ENCODE results near the gene HOXA3. TPM values are rescaled to one million over a fixed set of nuclear protein-coding genes. Genes with fewer than 3 reads are reported as not detected.

Gene HOXA3
- total RNA-seq, 1 donor from 2014 or later, result 77.4 TPM

GRCh38 chr7:27164045-27164366 is 11.6 kb upstream of the HOXA3 start:
- H3K27me3 Mint-ChIP-seq, result peaks cover 86% of the 10 kb centered on the region
- peaks cover 4% of the 10 kb centered on the region for H3K4me1 Mint-ChIP-seq (ENCODE audit: low read depth)
- TF ChIP-seq CTCF (IDR thresholded peaks at IDR 0.05; ENCODE audit: unreplicated experiment), result no peak
- H3K4me3 Mint-ChIP-seq (ENCODE audit: low read depth), result no peak overlapping the region
- no peaks in the 10 kb centered on the region for H3K9me3 Mint-ChIP-seq (ENCODE audit: low read depth)
- no peak for DNase-seq (ENCODE audit: low spot score, unreplicated experiment)
- no peaks in the 10 kb centered on the region for H3K36me3 Mint-ChIP-seq (ENCODE audit: insufficient read depth)
- H3K27ac Mint-ChIP-seq, result peak overlapping the region; percentile 19

- no peak overlapping the region for H3K27ac Mint-ChIP-seq
- no peaks in the 10 kb centered on the region for H3K36me3 Mint-ChIP-seq (ENCODE audit: insufficient read depth)
- H3K27me3 Mint-ChIP-seq, result peaks cover 86% of the 10 kb centered on the region
- H3K4me1 Mint-ChIP-seq (ENCODE audit: low read depth), result peaks cover 2% of the 10 kb centered on the region
- no peak overlapping the region for H3K4me3 Mint-ChIP-seq (ENCODE audit: low read depth)
- no peak for DNase-seq (ENCODE audit: low spot score, unreplicated experiment)
- no peaks in the 10 kb centered on the region for H3K9me3 Mint-ChIP-seq (ENCODE audit: low read depth)
- no peak for TF ChIP-seq CTCF (IDR thresholded peaks at IDR 0.05; ENCODE audit: unreplicated experiment)
These were observed 11.1 kb upstream of the HOXA3 start for GRCh38 chr7:27163288-27164044.

- Mint-ChIP-seq H3K4me1 (ENCODE audit: low read depth) (peaks cover 2% of the 10 kb centered on the region), H3K9me3 (ENCODE audit: low read depth) (no peaks in the 10 kb centered on the region), H3K4me3 (ENCODE audit: low read depth) (no peak overlapping the region), H3K27ac (no peak overlapping the region), H3K27me3 (peaks cover 86% of the 10 kb centered on the region), H3K36me3 (ENCODE audit: insufficient read depth) (peaks cover 1% of the 10 kb centered on the region)
- no peak for DNase-seq (ENCODE audit: low spot score, unreplicated experiment)
- TF ChIP-seq CTCF (IDR thresholded peaks at IDR 0.05; ENCODE audit: unreplicated experiment), result no peak
These were observed 10.3 kb upstream of the HOXA3 start for GRCh38 chr7:27162561-27163287.

- peaks cover 2% of the 10 kb centered on the region for H3K4me1 Mint-ChIP-seq (ENCODE audit: low read depth)
- H3K36me3 Mint-ChIP-seq (ENCODE audit: insufficient read depth), result peaks cover 1% of the 10 kb centered on the region
- TF ChIP-seq CTCF (IDR thresholded peaks at IDR 0.05; ENCODE audit: unreplicated experiment), result no peak
- peaks cover 86% of the 10 kb centered on the region for H3K27me3 Mint-ChIP-seq
- H3K9me3 Mint-ChIP-seq (ENCODE audit: low read depth), result no peaks in the 10 kb centered on the region
- H3K27ac Mint-ChIP-seq, result no peak overlapping the region
- no peak for DNase-seq (ENCODE audit: low spot score, unreplicated experiment)
- no peak overlapping the region for H3K4me3 Mint-ChIP-seq (ENCODE audit: low read depth)
These were observed 9.6 kb upstream of the HOXA3 start for GRCh38 chr7:27161721-27162560.

GRCh38 chr7:27161214-27161720 is 8.9 kb upstream of the HOXA3 start:
- Mint-ChIP-seq H3K27me3 (peaks cover 84% of the 10 kb centered on the region), H3K36me3 (ENCODE audit: insufficient read depth) (peaks cover 1% of the 10 kb centered on the region), H3K27ac (no peak overlapping the region), H3K4me1 (ENCODE audit: low read depth) (peaks cover 2% of the 10 kb centered on the region), H3K4me3 (ENCODE audit: low read depth) (peak overlapping the region; percentile 60), H3K9me3 (ENCODE audit: low read depth) (no peaks in the 10 kb centered on the region)
- DNase-seq (ENCODE audit: low spot score, unreplicated experiment), result no peak
- no peak for TF ChIP-seq CTCF (IDR thresholded peaks at IDR 0.05; ENCODE audit: unreplicated experiment)
